Measurements from ENCODE around the gene NEU1. TPM values are rescaled to one million over a fixed set of nuclear protein-coding genes. Genes with fewer than 3 reads are reported as not detected.
"Not testable (repeated sequence)": the region's sequence is repeated elsewhere in the genome, so short reads cannot be mapped to it uniquely, and the experiment has no call there.

NEU1 gene
- total and polyA plus RNA-seq, 2 donors (not counting 1 experiment from before 2014, with no cell fraction given) = 25.3 to 35.1 TPM

GRCh38 chr6:31911826-31912585, 49.4 kb upstream of the NEU1 start:
- Histone ChIP-seq H3K9ac (ENCODE audit: low read length) (no peak overlapping the region), H3K27ac (ENCODE audit: low read length in 2 of 2) (no peak overlapping the region), H2AFZ (ENCODE audit: insufficient read depth, low read depth, low read length, poor library complexity, severe bottlenecking) (no peak overlapping the region), H4K20me1 (ENCODE audit: control insufficient read depth, insufficient read depth, low read length, poor library complexity, severe bottlenecking) (no peaks in the 10 kb centered on the region), H3K79me2 (ENCODE audit: control insufficient read depth, insufficient read depth, low read length) (no peaks in the 10 kb centered on the region), H3K4me2 (replicated peaks; ENCODE audit: low read depth, low read length, poor library complexity, severe bottlenecking) (no peak overlapping the region), H3K9me3 (ENCODE audit: control extremely low read depth in 1 of 3, control insufficient read depth in 2 of 3, insufficient read depth in 1 of 3, low read length in 2 of 3) (no peaks in the 10 kb centered on the region), H3K27me3 (replicated peaks in 1 of 4; ENCODE audit: control extremely low read depth in 1 of 4, control insufficient read depth in 3 of 4, insufficient read depth in 4 of 4, low read length in 3 of 4) (no peaks in the 10 kb centered on the region), H3K4me3 (ENCODE audit: control extremely low read depth in 1 of 5, extremely low read depth in 1 of 5, insufficient read depth in 1 of 5, low read depth in 2 of 5, low read length in 4 of 5) (no peak overlapping the region), H3K4me1 (ENCODE audit: control insufficient read depth in 2 of 2, insufficient read depth in 2 of 2, low read length in 2 of 2) (no peaks in the 10 kb centered on the region), H3K36me3 (replicated peaks in 1 of 2; ENCODE audit: control extremely low read depth in 1 of 2, control insufficient read depth in 1 of 2, extremely low read depth in 1 of 2, insufficient read depth in 2 of 2, low read length in 1 of 2) (no peaks in the 10 kb centered on the region)
- ChIA-PET POLR2A (no interaction called here), CTCF (no interaction called here)
- H3K4me1 Mint-ChIP-seq = peaks cover 1% of the 10 kb centered on the region
- ATAC-seq (ENCODE audit: low read depth) = no peak
- TF ChIP-seq CTCF (IDR thresholded peaks at IDR 0.05) (no peak), EZH2 (IDR thresholded peaks at IDR 0.05; ENCODE audit: borderline replicate concordance, insufficient read depth, low read depth, low read length, poor library complexity, severe bottlenecking) (no peak)
- intact Hi-C loops (cut with micrococcal nuclease) = no loop called here
- H3K4me3 Mint-ChIP-seq = no peak overlapping the region
- DNase-seq = no peak
- H3K27me3 Mint-ChIP-seq = peaks cover 22% of the 10 kb centered on the region
- H3K27ac Mint-ChIP-seq = no peak overlapping the region
- 85% methylated on average over 10 of the region's 11 CpGs for WGBS (ENCODE audit: insufficient coverage)
- H3K9me3 Mint-ChIP-seq (ENCODE audit: insufficient read depth) = no peaks in the 10 kb centered on the region

GRCh38 chr6:31909298-31909697, 46.7 kb upstream of the NEU1 start:
- CTCF ChIA-PET = interaction anchor here (0.6 kb wide), 1 partner anchor 1778 kb away, joined by 3 read pairs; no protein-coding TSS in a partner anchor

More at GRCh38 chr6:31909298-31909697, 46.7 kb upstream of the NEU1 start:
- H3K79me2 ChIP-seq (ENCODE audit: control insufficient read depth, insufficient read depth, low read length); H3K4me3 ChIP-seq (ENCODE audit: control extremely low read depth in 1 of 5, extremely low read depth in 1 of 5, insufficient read depth in 1 of 5, low read depth in 2 of 5, low read length in 4 of 5); H3K27ac ChIP-seq (ENCODE audit: low read length in 2 of 2); POLR2A ChIA-PET; H3K9ac ChIP-seq (ENCODE audit: low read length); H3K4me2 ChIP-seq (replicated peaks; ENCODE audit: low read depth, low read length, poor library complexity, severe bottlenecking); H3K27ac Mint-ChIP-seq; H3K9me3 ChIP-seq (ENCODE audit: control extremely low read depth in 1 of 3, control insufficient read depth in 2 of 3, insufficient read depth in 1 of 3, low read length in 2 of 3); H2AFZ ChIP-seq (ENCODE audit: insufficient read depth, low read depth, low read length, poor library complexity, severe bottlenecking); H4K20me1 ChIP-seq (ENCODE audit: control insufficient read depth, insufficient read depth, low read length, poor library complexity, severe bottlenecking); H3K36me3 ChIP-seq (replicated peaks in 1 of 2; ENCODE audit: control extremely low read depth in 1 of 2, control insufficient read depth in 1 of 2, extremely low read depth in 1 of 2, insufficient read depth in 2 of 2, low read length in 1 of 2); ATAC-seq (ENCODE audit: low read depth); H3K4me3 Mint-ChIP-seq; H3K4me1 Mint-ChIP-seq; H3K4me1 ChIP-seq (ENCODE audit: control insufficient read depth in 2 of 2, insufficient read depth in 2 of 2, low read length in 2 of 2); intact Hi-C loops (cut with micrococcal nuclease); H3K9me3 Mint-ChIP-seq (ENCODE audit: insufficient read depth); DNase-seq; H3K27me3 ChIP-seq (replicated peaks in 1 of 4; ENCODE audit: control extremely low read depth in 1 of 4, control insufficient read depth in 3 of 4, insufficient read depth in 4 of 4, low read length in 3 of 4): not testable (repeated sequence)
- peaks cover 13% of the 10 kb centered on the region for H3K27me3 Mint-ChIP-seq
- whole genome bisulfite sequencing (ENCODE audit: insufficient coverage) = 93% methylated on average over 5 of the region's 7 CpGs
